Upper lobe of right lung (tissue), 1 donor: ENCODE measurements around the gene DOK6. TPM values are rescaled to one million over a fixed set of nuclear protein-coding genes. Genes with fewer than 3 reads are reported as not detected.

Source experiments
- ATAC-seq: fragments of 200-7000 bp; cut with Tn5 transposase; one replicate; pipeline ENCODE4 v1.9.1; 2020; ENCODE audit warnings: mild to moderate bottlenecking, moderate library complexity
- DNase-seq: peaks from one replicate; pipeline ENCODE4 v3.0.0-alpha.2; 2020
- H3K27ac ChIP-seq: fragments of 200-600 bp; one replicate; pipeline ENCODE4 v1.8.0; 2022
- H3K27me3 ChIP-seq: fragments of 200-600 bp; one replicate; pipeline ENCODE4 v1.8.0; 2022; ENCODE audit warnings: mild to moderate bottlenecking
- H3K36me3 ChIP-seq: fragments of 200-600 bp; one replicate; pipeline ENCODE4 v1.8.0; 2022
- H3K4me1 ChIP-seq: fragments of 200-600 bp; one replicate; pipeline ENCODE4 v1.8.0; 2022
- H3K4me3 ChIP-seq: fragments of 200-600 bp; one replicate; pipeline ENCODE4 v1.8.0; 2022; ENCODE audit warnings: mild to moderate bottlenecking
- H3K9me3 ChIP-seq: fragments of 200-600 bp; one replicate; pipeline ENCODE4 v1.8.0; 2022
- intact Hi-C: fragments of 100-400 bp; cut with DNase I; formaldehyde crosslinking; loops from one replicate; pipeline ENCODE4 v1.11.0; 2022
- total RNA-seq: library from RNA; stranded (reverse); fragmentation: NEBNext Ultra II Directional; extraction: Animal tissue kit (Norgen Biotek cat#: 25700); gene quantifications from one replicate; pipeline ENCODE4 v1.2.1, GENCODE V29; 2021
- TF ChIP-seq, protein P1 (sequence below): fragments of 200-600 bp; IDR thresholded peaks from one replicate; pipeline ENCODE4 v1.8.0; 2022; ENCODE audit warnings: antibody characterized with exemption
- donor health status: DM: no; HTN: yes; CAD: no; lungs with severe emphysema.

The DOK6 gene
- total RNA-seq, 1 donor from 2014 or later, result 5.9 TPM

DNA sequence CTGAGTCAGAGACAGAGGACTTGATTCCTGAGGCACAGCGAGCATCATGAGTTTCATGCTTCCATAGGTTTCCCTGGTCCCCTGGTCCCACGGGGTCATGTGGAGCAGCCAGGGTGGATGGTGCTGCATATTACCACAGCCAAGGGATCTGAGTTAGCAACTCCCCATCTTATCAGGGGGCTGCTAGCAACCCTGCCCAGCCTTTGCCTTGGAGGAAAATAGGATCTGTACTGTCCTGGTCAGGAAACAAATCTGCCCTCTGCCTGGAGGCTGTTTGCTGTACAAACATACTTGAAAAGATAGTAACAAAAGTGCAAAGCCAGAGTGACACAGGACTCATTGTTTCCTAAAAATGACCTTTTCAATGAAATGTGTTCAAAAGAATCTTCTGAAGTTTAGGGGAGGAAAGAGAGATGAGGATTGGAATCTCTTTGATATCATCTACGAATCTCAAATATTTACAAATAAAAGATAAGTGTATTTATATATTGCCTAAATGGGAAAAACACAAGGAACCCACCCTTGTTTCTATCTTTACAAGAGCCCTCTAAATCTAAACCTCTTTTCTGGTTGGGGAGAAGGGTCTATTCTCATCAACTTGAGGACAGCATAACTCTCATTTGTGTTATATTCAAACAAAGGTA, 352.2 kb downstream of the DOK6 start:
- Histone ChIP-seq H3K36me3 (no peaks in the 10 kb centered on the region), H3K4me3 (no peak overlapping the region), H3K9me3 (no peaks in the 10 kb centered on the region), H3K27ac (no peak overlapping the region), H3K4me1 (no peaks in the 10 kb centered on the region), H3K27me3 (no peaks in the 10 kb centered on the region)
- intact Hi-C loops, result no loop called here
- DNase-seq (no peak), ATAC-seq (no peak)
- TF ChIP-seq, protein P1, sequence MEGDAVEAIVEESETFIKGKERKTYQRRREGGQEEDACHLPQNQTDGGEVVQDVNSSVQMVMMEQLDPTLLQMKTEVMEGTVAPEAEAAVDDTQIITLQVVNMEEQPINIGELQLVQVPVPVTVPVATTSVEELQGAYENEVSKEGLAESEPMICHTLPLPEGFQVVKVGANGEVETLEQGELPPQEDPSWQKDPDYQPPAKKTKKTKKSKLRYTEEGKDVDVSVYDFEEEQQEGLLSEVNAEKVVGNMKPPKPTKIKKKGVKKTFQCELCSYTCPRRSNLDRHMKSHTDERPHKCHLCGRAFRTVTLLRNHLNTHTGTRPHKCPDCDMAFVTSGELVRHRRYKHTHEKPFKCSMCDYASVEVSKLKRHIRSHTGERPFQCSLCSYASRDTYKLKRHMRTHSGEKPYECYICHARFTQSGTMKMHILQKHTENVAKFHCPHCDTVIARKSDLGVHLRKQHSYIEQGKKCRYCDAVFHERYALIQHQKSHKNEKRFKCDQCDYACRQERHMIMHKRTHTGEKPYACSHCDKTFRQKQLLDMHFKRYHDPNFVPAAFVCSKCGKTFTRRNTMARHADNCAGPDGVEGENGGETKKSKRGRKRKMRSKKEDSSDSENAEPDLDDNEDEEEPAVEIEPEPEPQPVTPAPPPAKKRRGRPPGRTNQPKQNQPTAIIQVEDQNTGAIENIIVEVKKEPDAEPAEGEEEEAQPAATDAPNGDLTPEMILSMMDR, result no peak

DNA sequence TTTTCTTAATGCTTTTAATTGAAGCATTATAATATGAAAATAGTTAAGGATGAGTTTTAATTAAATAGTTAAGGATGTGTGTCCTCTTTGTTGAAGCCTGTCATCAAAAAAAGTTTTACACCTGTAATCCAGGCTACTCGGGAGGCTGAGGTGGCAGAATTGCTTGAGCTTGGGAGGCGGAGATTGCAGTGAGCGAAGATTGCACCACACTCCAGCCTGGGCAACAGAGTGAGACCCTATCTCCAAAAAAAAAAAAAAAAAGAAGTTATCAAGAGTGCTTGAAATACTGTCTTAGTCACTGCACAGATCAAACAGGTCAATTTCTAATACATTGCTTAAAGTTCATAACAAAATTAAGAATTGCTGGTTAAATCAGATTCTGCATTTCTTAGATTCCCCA, 353.4 kb downstream of the DOK6 start:
- H3K4me3 ChIP-seq, result no peak overlapping the region
- no peaks in the 10 kb centered on the region for H3K4me1 ChIP-seq
- H3K27ac ChIP-seq, result no peak overlapping the region
- H3K9me3 ChIP-seq, result no peaks in the 10 kb centered on the region
- intact Hi-C loops, result no loop called here
- no peak for ATAC-seq
- no peaks in the 10 kb centered on the region for H3K27me3 ChIP-seq
- TF ChIP-seq, protein P1, result no peak
- DNase-seq, result no peak
- H3K36me3 ChIP-seq, result no peaks in the 10 kb centered on the region

DNA sequence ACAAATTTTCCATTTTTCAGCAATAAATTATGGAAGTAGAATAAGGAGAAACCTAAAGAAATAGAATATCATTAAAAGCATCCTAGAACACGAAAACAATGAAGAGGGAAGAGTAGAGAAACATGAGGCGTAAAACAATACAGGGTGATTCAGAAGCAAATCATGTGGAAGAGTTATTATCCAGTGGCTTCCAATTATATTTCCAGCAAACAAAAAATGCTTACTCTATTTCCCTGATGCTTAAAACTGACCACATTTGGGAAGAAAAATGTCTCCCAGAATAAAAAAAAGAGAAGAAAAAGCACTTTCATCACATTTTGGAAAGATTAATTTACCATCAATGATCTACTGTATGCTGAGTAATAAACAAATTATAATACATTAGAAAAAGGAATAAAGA, 354.4 kb downstream of the DOK6 start:
- no peaks in the 10 kb centered on the region for H3K27me3 ChIP-seq
- TF ChIP-seq, protein P1, result no peak
- intact Hi-C loops, result no loop called here
- ATAC-seq, result no peak
- H3K4me1 ChIP-seq, result no peaks in the 10 kb centered on the region
- no peak overlapping the region for H3K4me3 ChIP-seq
- H3K27ac ChIP-seq, result no peak overlapping the region
- H3K36me3 ChIP-seq, result no peaks in the 10 kb centered on the region
- H3K9me3 ChIP-seq, result no peaks in the 10 kb centered on the region
- no peak for DNase-seq

DNA sequence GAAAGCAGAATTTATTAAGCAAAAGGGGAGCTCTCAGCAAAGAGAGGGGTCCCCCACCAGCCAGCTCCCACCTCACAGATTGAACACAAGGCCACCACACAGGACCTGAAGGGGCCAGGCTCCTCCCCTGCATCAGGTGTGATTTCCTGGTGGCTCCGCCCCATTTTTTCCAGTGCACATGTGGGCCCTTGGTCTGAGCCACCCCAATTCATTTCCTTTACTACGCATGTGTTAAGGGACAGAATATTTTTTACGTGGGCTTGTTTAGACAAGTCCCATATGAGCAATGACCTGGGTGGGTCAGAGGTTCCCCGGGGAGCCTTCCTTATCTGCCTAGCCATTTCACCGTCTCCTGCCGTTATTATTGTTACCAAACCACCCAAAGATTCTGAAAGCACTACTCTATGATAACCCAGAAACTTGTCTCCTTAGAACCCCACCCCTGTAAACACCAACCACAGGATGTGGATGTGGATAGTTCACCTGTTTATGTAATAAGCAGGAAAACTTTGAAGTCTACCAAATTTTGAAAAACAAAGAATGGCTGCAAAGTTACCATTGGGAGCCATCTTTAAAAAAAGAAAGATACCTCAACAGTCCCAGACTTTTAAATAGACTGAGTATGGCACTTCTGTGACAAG, 355.3 kb downstream of the DOK6 start:
- Histone ChIP-seq H3K27ac (no peak overlapping the region), H3K4me1 (no peaks in the 10 kb centered on the region), H3K36me3 (no peaks in the 10 kb centered on the region), H3K4me3 (no peak overlapping the region), H3K9me3 (no peaks in the 10 kb centered on the region), H3K27me3 (no peaks in the 10 kb centered on the region)
- DNase-seq, result no peak
- no peak for ATAC-seq
- intact Hi-C loops, result no loop called here
- TF ChIP-seq, protein P1, result no peak

DNA sequence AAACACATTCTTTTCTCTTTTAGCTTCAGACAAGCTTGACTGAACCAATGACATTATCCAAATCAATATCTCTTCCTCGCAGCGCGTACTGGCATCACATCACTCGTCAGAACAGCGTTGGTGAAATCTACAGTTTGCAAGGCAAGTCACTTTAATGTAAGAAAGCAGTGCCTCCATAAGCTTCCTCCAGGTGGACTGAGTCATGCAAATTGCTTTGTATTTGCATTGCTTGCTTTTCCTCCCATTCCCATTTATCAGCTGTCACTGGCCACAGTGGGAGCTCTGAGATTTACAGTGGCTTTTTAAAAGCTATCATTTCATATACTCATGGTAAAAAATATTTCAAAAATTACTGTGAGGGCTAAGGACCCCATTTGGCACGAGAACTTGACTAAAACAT, 357.0 kb downstream of the DOK6 start:
- Histone ChIP-seq H3K27ac (no peak overlapping the region), H3K27me3 (no peaks in the 10 kb centered on the region), H3K36me3 (no peaks in the 10 kb centered on the region), H3K4me1 (no peaks in the 10 kb centered on the region), H3K9me3 (no peaks in the 10 kb centered on the region), H3K4me3 (no peak overlapping the region)
- intact Hi-C loops, result no loop called here
- TF ChIP-seq, protein P1, result no peak
- ATAC-seq (no peak), DNase-seq (no peak)
